ENCODE data around the gene PRKCB. TPM values are rescaled to one million over a fixed set of nuclear protein-coding genes. Genes with fewer than 3 reads are reported as not detected.

The PRKCB gene
- total and polyA plus RNA-seq, 9 donors, result 0.38 to 5.0 (median 1.2) TPM

DNA sequence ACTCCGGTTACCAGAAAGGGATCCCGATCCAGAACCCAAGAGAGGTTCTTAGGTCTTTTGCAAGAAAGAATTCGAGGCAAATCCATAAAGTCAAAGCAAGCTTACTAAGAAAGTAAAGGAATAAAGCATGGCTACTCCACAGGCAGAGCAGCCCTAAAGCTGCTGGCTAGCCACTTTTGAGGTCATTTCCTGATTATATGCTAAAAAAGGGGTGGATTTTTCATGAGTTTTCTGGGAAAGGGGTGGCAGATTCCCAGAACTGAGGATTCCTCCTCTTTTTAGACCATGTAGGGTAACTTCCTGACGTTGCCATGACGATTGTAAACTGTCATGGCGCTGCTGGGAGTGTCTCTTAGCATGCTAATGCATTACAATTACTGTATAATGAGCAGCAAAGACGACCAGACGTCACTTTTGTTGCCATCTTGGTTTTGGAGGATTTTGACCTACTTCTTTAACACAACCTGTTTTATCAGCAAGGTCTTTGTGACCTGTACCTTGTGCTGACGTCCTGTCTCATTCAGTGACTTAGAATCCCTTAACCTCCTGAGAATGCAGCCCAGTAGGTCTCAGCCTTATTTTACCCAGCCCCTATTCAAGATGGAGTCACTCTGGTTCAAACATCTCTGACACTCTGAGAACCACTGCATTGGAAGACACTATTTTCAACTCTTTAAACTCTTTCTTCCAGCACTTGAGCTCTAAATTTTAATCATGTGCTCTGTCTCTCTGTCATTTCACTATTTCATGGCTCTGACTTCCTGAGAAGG is 216.7 kb downstream of the PRKCB start:
- Histone ChIP-seq H3K9me3 (no peaks in the 10 kb centered on the region), H3K27ac (no peak overlapping the region), H3K4me3 (no peak overlapping the region), H3K27me3 (no peaks in the 10 kb centered on the region), H3K36me3 (no peaks in the 10 kb centered on the region), H3K4me1 (ENCODE audit: insufficient read depth) (no peaks in the 10 kb centered on the region)
- TF ChIP-seq EP300 (IDR thresholded peaks at IDR 0.05) (no peak), POLR2A (IDR thresholded peaks at IDR 0.05) (no peak)
- TF ChIP-seq, protein P1, sequence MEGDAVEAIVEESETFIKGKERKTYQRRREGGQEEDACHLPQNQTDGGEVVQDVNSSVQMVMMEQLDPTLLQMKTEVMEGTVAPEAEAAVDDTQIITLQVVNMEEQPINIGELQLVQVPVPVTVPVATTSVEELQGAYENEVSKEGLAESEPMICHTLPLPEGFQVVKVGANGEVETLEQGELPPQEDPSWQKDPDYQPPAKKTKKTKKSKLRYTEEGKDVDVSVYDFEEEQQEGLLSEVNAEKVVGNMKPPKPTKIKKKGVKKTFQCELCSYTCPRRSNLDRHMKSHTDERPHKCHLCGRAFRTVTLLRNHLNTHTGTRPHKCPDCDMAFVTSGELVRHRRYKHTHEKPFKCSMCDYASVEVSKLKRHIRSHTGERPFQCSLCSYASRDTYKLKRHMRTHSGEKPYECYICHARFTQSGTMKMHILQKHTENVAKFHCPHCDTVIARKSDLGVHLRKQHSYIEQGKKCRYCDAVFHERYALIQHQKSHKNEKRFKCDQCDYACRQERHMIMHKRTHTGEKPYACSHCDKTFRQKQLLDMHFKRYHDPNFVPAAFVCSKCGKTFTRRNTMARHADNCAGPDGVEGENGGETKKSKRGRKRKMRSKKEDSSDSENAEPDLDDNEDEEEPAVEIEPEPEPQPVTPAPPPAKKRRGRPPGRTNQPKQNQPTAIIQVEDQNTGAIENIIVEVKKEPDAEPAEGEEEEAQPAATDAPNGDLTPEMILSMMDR (IDR thresholded peaks at IDR 0.05), result no peak
- 57 to 65% (median 60%) methylated on average over 9 of the region's 9 CpGs for WGBS, 3 donors
- intact Hi-C loops (cut with DNase I), result no loop called here
- DNase-seq, result no peak

DNA sequence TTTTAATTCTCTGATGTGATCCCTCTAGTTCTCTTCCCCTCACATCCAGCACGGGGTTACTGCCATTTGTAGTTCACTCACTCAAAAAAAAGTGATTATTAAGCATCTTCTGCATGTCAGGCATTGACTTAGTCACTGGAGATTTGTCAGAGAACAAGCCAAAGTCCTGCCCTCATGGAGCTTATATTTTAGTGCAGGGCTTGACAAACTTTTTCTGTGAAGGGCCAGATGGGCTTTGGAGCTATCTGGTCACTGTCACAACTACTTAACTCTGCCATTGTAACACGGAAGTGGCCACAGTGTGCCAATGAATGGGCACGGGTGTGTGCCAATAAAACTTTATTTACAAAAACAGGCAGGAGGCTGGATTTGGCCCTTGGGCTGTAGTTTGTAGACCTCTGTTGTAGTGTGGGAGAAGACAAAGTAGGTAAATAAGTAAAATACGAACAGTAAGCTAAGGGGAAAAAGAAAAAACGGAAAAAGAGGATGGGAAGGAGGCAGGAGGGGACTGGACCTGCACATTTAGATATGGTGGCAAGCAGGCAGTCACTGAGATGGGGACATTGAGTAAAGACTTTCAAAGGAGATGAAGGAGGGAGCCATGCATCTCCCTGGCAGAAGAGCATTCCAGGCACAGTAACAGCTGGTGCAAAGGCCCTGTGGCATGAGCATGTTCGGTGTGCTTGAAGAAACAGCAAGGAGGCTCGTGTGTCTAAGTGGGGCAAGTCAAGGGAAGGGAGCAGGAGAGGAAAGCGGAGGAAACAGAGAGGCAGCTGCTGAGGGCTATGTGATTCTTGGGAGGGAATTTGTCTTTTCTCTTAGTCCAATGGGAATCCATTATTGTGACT is 217.5 kb downstream of the PRKCB start:
- Histone ChIP-seq H3K27me3 (no peaks in the 10 kb centered on the region), H3K27ac (no peak overlapping the region), H3K4me3 (no peak overlapping the region), H3K36me3 (no peaks in the 10 kb centered on the region), H3K4me1 (ENCODE audit: insufficient read depth) (no peaks in the 10 kb centered on the region), H3K9me3 (no peaks in the 10 kb centered on the region)
- WGBS, 3 donors, result 77 to 80% (median 78%) methylated on average over 8 of the region's 8 CpGs
- TF ChIP-seq EP300 (IDR thresholded peaks at IDR 0.05) (no peak), POLR2A (IDR thresholded peaks at IDR 0.05) (no peak)
- TF ChIP-seq, protein P1 (IDR thresholded peaks at IDR 0.05), result no peak
- no peak for DNase-seq
- intact Hi-C loops (cut with DNase I), result no loop called here

DNA sequence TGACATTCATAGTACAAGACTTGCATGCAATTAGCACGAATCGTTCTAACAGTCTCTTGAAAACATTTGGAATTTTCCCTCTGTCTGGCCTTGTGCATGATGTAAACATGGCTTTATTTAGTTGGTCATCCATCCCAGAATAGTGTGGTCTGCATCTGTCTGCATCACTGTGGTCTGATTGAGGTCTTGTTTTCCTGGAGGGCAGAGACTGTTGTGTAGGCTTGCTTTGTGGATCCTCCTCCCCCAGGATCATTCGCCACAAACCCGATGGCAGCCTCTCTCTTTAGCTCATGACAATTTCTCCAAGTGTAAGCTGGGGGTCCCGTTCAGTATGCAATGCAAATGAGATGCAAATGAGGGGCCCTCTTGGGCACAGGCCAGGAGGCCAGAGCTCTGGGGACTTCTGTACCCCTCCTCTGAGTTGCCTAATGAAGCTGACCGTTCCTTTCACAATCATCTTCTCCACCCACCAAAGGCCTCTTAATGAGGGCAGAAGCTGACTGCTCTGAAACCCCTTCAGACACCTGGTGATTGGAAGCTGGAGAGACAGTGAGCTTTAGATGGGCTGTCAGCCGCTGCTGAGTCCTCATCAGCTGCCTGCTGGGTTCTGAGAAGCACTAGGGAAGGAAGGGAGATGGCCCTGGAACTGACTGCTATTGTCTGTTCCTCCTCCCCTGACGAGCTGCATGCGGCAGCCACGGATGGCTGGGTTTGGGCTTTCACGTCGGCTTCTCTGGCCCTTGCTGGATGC is 219.1 kb downstream of the PRKCB start:
- Histone ChIP-seq H3K36me3 (no peaks in the 10 kb centered on the region), H3K27ac (no peak overlapping the region), H3K9me3 (no peaks in the 10 kb centered on the region), H3K4me3 (no peak overlapping the region), H3K4me1 (ENCODE audit: insufficient read depth) (no peaks in the 10 kb centered on the region), H3K27me3 (no peaks in the 10 kb centered on the region)
- intact Hi-C loops (cut with DNase I), result no loop called here
- TF ChIP-seq, protein P1 (IDR thresholded peaks at IDR 0.05), result no peak
- DNase-seq, result no peak
- WGBS, 3 donors, result 15 to 25% (median 19%) methylated on average over 12 of the region's 12 CpGs

DNA sequence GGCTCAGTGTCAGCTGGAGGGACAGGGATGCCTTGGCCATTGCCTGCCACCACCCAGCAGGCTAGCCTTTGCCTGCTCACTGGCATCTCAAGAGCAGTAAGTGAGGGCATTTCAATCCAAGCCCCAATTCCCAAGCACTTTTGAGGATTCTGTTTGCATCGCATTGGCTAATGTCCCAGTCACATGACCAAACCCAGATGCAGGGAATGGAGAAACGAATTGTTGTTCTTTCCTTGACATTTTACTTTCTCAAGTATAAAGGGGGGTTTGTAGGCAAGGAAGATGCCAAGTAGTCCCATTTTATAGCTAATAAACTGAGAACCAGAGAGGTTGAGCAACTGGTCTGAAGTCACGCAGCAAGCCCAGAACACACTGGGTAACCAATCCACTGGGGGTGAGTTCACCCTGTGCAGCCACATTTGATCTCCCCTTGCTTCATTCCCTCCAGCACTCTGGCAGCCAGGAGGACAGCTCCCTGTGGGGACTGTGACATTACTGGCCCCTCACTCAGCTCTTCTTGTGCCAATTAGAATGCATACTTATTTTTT is 226.6 kb downstream of the PRKCB start:
- Histone ChIP-seq H3K27ac (no peak overlapping the region), H3K27me3 (no peaks in the 10 kb centered on the region), H3K4me1 (ENCODE audit: insufficient read depth) (no peaks in the 10 kb centered on the region), H3K4me3 (no peak overlapping the region), H3K9me3 (no peaks in the 10 kb centered on the region), H3K36me3 (no peaks in the 10 kb centered on the region)
- intact Hi-C loops (cut with DNase I), result no loop called here
- 68 to 79% (median 72%) methylated on average over 3 of the region's 3 CpGs for WGBS, 3 donors
- TF ChIP-seq, protein P1 (IDR thresholded peaks at IDR 0.05), result no peak
- TF ChIP-seq POLR2A (IDR thresholded peaks at IDR 0.05), result no peak
- TF ChIP-seq EP300 (IDR thresholded peaks at IDR 0.05), result no peak
- DNase-seq, result no peak

All from ovary (tissue), 9 donors.